ENCODE results near the gene TMUB1. TPM values are rescaled to one million over a fixed set of nuclear protein-coding genes. Genes with fewer than 3 reads are reported as not detected.

TMUB1 gene
- total RNA-seq, 2 donors from 2014 or later: 25.7 to 35.2 TPM

- Histone ChIP-seq H3K27ac (peak overlapping the region; percentile 60 to 72), H3K27me3 (replicated peaks; ENCODE audit: insufficient read depth) (no peaks in the 10 kb centered on the region), H3K4me3 (peak overlapping the region; percentile 84), H3K36me3 (no peaks in the 10 kb centered on the region), H3K4me1 (ENCODE audit: control insufficient read depth in 1 of 2, low read depth in 2 of 2) (peaks cover 19 to 40% of the 10 kb centered on the region in 2 donors), H3K9me3 (no peaks in the 10 kb centered on the region)
- DNase-seq (ENCODE audit: low spot score) (no peak), ATAC-seq (ENCODE audit: insufficient number of reproducible peaks, low FRiP score, low read depth) (no peak)
- TF ChIP-seq CTCF (IDR thresholded peaks at IDR 0.05): no peak
These were observed 4.9 kb upstream of the TMUB1 start for GRCh38 chr7:151088019-151088855.

- H3K27ac ChIP-seq: peak overlapping the region; percentile 60 to 72
- ATAC-seq (ENCODE audit: insufficient number of reproducible peaks, low FRiP score, low read depth) (no peak), DNase-seq (ENCODE audit: low spot score) (no peak)
- H3K36me3 ChIP-seq: no peaks in the 10 kb centered on the region
- H3K27me3 ChIP-seq (replicated peaks; ENCODE audit: insufficient read depth): no peaks in the 10 kb centered on the region
- H3K4me3 ChIP-seq: peak overlapping the region; percentile 84
- no peak for TF ChIP-seq CTCF (IDR thresholded peaks at IDR 0.05)
- peaks cover 23 to 45% of the 10 kb centered on the region in 2 donors for H3K4me1 ChIP-seq (ENCODE audit: control insufficient read depth in 1 of 2, low read depth in 2 of 2)
- H3K9me3 ChIP-seq: no peaks in the 10 kb centered on the region
These were observed 4.1 kb upstream of the TMUB1 start for GRCh38 chr7:151087245-151088018.

- DNase-seq (ENCODE audit: low spot score): no peak
- Histone ChIP-seq H3K4me1 (ENCODE audit: control insufficient read depth in 1 of 2, low read depth in 2 of 2) (peaks cover 29 to 51% of the 10 kb centered on the region in 2 donors), H3K27ac (peak overlapping the region; percentile 60 to 72), H3K36me3 (no peaks in the 10 kb centered on the region), H3K27me3 (replicated peaks; ENCODE audit: insufficient read depth) (no peaks in the 10 kb centered on the region), H3K4me3 (peak overlapping the region; percentile 84), H3K9me3 (no peaks in the 10 kb centered on the region)
- TF ChIP-seq CTCF (IDR thresholded peaks at IDR 0.05): no peak
- no peak for ATAC-seq (ENCODE audit: insufficient number of reproducible peaks, low FRiP score, low read depth)
These were observed 3.5 kb upstream of the TMUB1 start for GRCh38 chr7:151086802-151087244.

DNA sequence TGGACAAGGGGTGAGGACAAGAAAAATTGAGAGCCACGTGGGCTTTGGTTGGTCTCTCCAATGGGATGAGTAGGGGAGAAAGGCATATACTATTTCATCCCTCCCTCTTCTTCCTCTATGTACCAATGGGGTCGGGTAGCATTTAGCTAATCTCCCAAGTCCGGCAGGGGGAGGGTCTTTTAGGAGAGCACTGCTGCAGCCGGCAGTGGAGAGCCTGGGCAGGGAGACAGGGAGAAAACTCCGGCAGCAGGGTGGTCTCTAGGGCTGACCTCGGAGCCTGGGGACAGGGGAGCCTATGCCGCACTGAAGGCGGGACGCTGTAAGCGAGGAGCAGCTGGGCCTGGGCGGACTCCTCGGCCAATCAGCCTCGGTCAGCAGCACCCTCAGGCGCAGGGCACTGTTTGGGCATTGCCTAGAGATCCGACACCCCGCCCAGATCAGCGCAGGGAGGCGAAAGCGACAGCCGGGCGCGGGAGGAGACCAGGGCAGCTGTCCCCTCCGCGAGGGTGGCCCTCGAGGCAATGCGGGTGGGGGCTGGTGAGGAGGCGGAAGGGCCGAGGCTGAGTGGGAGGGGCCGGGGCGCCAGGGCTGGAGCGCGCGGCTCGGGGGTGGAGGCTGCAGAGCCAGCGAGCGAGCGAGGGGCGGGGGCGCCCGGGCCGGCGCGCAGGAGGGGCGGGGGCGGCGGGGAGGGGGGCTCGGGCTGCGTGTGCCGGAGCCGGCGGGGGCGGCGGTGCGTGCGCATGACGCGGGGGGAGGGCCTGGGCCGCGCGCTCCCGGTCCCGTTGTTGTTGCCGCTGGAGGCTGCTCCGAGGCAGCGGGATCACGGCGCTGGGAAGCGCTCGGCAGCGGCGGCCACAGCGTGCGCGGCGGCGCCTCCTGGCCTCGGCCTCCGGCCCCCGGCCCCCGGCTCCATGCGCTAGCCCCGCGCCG is 2.7 kb upstream of the TMUB1 start, which contains the start of gene AGAP3:
Gene AGAP3, plus strand, starts transcription at position 785 of the 930 bp plus-strand sequence. CDS start 267 bp downstream, outside the sequence.
- peak within 1 kb of the TSS; percentile 84 for H3K4me3 ChIP-seq
- no peaks in the 10 kb centered on the region for H3K9me3 ChIP-seq
- peak; percentile 21 for ATAC-seq (ENCODE audit: insufficient number of reproducible peaks, low FRiP score, low read depth)
- peak; percentile 52 for DNase-seq (ENCODE audit: low spot score)
- no peaks in the 10 kb centered on the region for H3K27me3 ChIP-seq (replicated peaks; ENCODE audit: insufficient read depth)
- H3K4me1 ChIP-seq (ENCODE audit: control insufficient read depth in 1 of 2, low read depth in 2 of 2): peaks cover 37 to 60% of the 10 kb centered on the region in 2 donors
- H3K36me3 ChIP-seq: no peaks in the 10 kb centered on the region
- no peak for TF ChIP-seq CTCF (IDR thresholded peaks at IDR 0.05)
- peak within 1 kb of the TSS; percentile 72 to 87 for H3K27ac ChIP-seq

All from thoracic aorta (tissue), 2 donors.